ENCODE results near the gene FRMD3.

DNA sequence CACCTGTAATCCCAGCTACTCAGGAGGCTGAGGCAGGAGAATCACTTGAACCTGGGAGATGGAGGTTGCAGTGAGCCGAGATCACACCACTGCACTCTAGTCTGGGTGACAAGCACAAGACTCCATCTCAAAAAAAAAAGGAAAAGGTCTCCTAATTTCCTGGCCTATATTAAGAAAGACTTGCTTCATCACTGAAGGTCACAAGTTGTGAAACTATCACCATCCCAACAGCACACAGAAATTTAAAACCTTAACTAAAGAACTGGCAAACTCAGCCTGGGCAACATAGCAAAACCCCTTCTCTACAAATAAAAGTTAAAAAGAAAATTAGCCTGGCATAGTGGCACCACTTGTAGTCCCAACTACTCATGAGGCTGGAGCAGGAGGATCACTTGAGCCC, 17.2 kb downstream of the FRMD3 start:
- TF ChIP-seq EZH2 (IDR thresholded peaks at IDR 0.05; ENCODE audit: borderline replicate concordance, insufficient read depth, low read length, poor library complexity, severe bottlenecking) (no peak), POLR2AphosphoS5 (IDR thresholded peaks at IDR 0.05) (no peak), EP300 (conservative IDR thresholded peaks at IDR 0.05; ENCODE audit: poor library complexity, severe bottlenecking) (no peak), TAF1 (IDR thresholded peaks at IDR 0.05; ENCODE audit: low read depth) (no peak), RAD21 (conservative IDR thresholded peaks at IDR 0.05) (no peak), MXI1 (conservative IDR thresholded peaks at IDR 0.05; ENCODE audit: poor library complexity, severe bottlenecking) (no peak), SMC3 (conservative IDR thresholded peaks at IDR 0.05; ENCODE audit: poor library complexity) (no peak)
- TF ChIP-seq, protein P1, sequence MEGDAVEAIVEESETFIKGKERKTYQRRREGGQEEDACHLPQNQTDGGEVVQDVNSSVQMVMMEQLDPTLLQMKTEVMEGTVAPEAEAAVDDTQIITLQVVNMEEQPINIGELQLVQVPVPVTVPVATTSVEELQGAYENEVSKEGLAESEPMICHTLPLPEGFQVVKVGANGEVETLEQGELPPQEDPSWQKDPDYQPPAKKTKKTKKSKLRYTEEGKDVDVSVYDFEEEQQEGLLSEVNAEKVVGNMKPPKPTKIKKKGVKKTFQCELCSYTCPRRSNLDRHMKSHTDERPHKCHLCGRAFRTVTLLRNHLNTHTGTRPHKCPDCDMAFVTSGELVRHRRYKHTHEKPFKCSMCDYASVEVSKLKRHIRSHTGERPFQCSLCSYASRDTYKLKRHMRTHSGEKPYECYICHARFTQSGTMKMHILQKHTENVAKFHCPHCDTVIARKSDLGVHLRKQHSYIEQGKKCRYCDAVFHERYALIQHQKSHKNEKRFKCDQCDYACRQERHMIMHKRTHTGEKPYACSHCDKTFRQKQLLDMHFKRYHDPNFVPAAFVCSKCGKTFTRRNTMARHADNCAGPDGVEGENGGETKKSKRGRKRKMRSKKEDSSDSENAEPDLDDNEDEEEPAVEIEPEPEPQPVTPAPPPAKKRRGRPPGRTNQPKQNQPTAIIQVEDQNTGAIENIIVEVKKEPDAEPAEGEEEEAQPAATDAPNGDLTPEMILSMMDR (IDR thresholded peaks at IDR 0.05; ENCODE audit: poor library complexity, severe bottlenecking) = no peak
- TF ChIP-seq, protein P2, sequence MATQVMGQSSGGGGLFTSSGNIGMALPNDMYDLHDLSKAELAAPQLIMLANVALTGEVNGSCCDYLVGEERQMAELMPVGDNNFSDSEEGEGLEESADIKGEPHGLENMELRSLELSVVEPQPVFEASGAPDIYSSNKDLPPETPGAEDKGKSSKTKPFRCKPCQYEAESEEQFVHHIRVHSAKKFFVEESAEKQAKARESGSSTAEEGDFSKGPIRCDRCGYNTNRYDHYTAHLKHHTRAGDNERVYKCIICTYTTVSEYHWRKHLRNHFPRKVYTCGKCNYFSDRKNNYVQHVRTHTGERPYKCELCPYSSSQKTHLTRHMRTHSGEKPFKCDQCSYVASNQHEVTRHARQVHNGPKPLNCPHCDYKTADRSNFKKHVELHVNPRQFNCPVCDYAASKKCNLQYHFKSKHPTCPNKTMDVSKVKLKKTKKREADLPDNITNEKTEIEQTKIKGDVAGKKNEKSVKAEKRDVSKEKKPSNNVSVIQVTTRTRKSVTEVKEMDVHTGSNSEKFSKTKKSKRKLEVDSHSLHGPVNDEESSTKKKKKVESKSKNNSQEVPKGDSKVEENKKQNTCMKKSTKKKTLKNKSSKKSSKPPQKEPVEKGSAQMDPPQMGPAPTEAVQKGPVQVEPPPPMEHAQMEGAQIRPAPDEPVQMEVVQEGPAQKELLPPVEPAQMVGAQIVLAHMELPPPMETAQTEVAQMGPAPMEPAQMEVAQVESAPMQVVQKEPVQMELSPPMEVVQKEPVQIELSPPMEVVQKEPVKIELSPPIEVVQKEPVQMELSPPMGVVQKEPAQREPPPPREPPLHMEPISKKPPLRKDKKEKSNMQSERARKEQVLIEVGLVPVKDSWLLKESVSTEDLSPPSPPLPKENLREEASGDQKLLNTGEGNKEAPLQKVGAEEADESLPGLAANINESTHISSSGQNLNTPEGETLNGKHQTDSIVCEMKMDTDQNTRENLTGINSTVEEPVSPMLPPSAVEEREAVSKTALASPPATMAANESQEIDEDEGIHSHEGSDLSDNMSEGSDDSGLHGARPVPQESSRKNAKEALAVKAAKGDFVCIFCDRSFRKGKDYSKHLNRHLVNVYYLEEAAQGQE (IDR thresholded peaks at IDR 0.05; ENCODE audit: borderline replicate concordance) = no peak

Data from neural cell (in vitro differentiated cells).